ENCODE results near the gene ACAD11.

DNA sequence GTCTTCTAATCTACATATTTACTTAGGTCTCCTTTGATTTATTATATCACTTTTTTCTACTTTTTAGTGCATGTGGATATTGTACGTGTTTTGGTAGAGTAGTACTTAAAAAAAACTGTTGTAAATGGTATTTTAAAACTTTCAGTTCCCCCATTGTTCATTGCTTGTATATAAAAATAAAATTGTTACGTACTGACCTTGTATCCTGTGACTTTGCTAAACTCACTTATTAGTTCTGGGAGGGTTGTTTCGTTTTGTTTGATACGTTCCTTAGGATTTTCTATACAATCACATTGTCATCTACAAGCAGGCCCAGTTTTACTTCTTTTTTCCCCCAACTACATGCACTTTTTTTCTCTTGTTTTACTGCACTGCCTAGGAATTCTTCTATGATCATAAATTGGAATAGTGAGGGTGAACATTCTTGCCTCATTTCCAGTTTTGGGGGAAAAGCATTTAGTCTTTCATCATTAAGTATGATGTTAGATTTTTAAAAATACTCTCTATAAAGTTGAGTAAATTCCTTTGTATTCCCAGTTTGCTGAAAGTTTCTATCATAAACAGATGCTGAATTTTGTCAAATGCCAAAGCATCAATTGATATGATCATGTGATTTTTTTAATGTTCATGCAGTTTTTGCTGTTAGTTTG, 96.1 kb downstream of the ACAD11 start:
- no peak for TF ChIP-seq EZH2phosphoT487 (IDR thresholded peaks at IDR 0.05; ENCODE audit: insufficient read depth, low read depth)
- TF ChIP-seq EZH2 (IDR thresholded peaks at IDR 0.05; ENCODE audit: insufficient read depth, poor library complexity, severe bottlenecking): no peak
